COLO668 (cell line): ENCODE data around the gene CAP2.
"Not testable (repeated sequence)": the region's sequence is repeated elsewhere in the genome, so short reads cannot be mapped to it uniquely, and the experiment has no call there.

Experiments
- DNase-seq: peaks from one replicate; lab custom pipeline; 2025; ENCODE audit not compliant: unreplicated experiment; lab: John Stamatoyannopoulos, UW

The CAP2 gene

GRCh38 chr6:17439243-17439993 lies 46.0 kb downstream of the CAP2 start:
- DNase-seq, result no peak

- DNase-seq, result not testable (repeated sequence)
Measured at GRCh38 chr6:17440811-17441210, 47.4 kb downstream of the CAP2 start.

- DNase-seq, result no peak
Measured at GRCh38 chr6:17442196-17442595, 48.8 kb downstream of the CAP2 start.

GRCh38 chr6:17446713-17447112 lies 53.3 kb downstream of the CAP2 start:
- peak; percentile 14 for DNase-seq

DNA sequence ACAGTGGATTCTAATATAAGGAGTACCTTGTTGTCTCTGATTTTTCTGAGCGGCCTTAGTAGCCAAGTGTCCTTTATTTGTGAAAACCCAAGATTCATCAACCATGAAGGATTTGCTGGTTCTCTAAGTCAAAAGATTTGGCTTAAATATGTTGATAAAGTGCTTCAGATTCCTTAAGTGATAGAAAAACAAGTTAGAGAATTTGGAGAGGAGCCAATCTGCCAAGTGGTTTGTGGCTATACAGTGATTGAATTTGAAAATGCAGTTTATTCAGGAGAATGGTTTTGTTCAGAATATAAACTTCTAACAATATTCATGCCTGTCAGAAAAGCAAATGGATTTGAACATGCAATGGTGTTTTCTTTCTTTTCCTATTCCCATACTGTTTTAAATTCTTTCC lies 54.8 kb downstream of the CAP2 start:
- no peak for DNase-seq

DNA sequence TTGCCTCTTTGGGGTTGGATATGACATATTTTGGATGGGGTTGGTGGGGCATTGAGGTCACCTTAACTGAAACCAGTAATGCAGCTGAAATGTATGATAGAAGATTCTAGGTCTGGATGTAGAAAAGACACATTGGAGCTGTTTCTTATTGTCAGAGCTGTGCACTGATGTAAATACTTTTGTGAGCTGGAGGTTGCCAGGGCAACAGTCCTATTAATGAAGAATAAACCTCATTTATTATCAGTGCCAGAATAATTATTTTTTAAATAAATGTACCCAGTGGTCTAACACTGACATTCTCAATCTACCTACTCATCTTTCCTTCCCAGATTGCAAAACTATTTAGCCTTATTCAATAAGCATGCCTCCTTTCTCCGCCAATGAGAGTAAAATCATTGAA lies 57.0 kb downstream of the CAP2 start:
- no peak for DNase-seq

DNA sequence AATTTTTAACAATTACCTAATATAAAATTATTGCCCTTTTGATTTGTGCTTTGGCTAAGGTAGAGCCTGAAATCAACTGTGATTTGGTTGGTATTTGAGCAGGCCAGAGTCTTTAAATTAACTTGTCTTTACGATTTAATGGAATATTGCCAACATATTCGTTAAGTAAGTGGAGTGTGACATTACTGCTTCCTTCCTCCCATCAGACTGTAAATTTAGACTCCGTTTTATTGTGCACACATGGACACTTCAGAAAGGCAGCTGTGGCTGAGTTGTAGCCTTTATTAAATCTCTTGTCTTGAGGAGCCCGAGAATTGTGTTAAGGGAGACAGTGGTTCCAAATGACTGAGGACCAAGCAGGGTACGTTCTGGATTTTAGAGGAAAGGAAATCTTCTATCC lies 57.4 kb downstream of the CAP2 start:
- DNase-seq, result no peak

- no peak for DNase-seq
Measured at GRCh38 chr6:17452096-17452495, 58.7 kb downstream of the CAP2 start.

GRCh38 chr6:17454316-17455005 lies 61.1 kb downstream of the CAP2 start:
- no peak for DNase-seq

DNA sequence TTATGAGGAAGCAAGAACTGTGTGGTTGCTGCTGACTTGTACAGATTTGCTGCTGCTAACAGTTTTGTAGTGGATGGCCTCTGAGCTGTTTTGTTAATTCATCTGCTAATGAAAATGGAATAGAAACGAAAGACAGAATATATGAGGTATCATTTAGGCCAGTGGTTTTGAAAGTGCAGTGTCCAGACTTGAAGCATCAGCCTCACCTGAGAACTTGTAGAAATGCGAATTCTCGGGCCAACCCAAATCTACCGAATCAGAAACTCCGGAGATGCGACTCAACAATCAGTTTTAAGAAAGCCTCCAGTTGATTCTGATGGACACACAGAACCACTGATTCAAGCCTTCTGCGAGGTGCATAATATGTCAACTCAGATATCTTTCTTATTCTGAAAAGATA lies 62.5 kb downstream of the CAP2 start:
- DNase-seq, result no peak

DNA sequence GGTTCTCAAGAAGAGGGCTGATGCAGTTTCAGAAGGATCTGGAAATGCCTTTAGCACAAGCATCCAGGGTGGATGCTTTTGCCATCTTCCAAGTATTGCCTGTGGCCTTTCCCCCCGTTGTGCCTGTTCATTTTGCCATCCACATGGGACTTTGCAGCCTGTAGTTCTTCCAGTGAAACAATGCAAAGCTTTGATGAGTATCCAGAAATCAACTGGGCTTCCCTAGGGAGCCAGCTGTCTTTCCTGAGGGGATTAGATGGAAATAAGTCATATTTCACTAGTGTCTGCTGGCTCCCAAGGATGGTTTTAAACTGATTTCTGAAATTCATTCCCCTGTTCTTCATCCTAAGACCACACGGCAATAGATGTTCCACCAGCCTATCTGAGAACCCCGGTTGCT lies 63.3 kb downstream of the CAP2 start:
- DNase-seq, result no peak

DNA sequence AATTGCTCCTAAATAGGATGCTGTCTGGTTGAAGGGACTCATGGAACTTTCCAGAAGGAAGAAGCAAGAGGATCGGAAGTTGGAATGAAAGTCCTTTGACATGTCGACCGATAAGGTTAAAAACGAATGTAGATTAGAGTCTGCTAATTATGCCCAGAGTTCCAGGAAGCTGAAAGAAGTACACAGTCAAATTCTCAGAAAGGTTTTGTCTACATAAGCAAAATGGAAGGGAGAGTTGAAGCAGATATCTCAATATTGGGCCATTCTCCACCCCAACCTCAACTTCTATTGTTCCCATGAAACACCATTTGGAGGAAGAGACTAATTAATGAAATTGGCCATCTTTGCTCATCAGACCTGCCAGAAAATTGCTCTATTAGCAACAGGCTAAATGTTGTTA lies 64.0 kb downstream of the CAP2 start:
- no peak for DNase-seq

GRCh38 chr6:17457956-17458355 lies 64.6 kb downstream of the CAP2 start:
- DNase-seq, result no peak

DNA sequence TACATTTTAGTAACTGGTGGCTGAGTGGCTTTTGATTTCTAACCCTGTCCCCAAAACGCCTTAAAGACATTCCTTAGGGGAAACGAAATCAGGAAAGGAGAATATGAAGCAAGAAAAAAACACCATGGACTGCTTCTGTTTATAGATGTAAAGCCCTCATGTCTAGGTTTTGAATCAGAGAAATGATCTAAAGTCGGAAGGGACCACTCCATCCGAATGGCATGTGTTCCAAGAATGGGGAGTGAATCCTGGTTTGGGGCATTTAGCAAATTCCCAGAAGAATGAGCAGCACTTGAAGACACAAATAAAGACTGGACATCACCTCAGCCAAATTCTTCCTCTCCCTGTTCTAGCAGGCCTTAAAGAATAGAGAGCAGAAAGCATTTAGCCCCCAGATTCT lies 65.6 kb downstream of the CAP2 start:
- no peak for DNase-seq

DNA sequence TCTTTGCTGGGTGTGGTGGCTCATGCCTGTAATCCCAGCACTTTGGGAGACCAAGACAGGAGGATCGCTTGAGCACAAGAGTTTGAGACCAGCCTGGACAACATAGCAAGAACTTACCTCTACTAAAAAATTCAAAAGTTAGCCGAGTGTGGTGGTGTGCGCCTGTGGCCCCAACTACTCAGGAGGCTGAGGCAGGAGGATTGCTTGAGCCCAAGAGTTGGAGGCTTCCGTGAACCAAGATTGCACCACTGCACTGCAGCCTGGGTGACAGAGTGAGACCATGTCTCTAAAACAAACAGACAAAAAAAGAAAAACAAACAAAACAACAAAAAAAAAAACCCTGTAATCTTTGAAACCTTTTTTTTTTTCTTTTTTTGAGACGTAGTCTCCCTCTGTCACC lies 67.5 kb downstream of the CAP2 start:
- DNase-seq, result no peak

DNA sequence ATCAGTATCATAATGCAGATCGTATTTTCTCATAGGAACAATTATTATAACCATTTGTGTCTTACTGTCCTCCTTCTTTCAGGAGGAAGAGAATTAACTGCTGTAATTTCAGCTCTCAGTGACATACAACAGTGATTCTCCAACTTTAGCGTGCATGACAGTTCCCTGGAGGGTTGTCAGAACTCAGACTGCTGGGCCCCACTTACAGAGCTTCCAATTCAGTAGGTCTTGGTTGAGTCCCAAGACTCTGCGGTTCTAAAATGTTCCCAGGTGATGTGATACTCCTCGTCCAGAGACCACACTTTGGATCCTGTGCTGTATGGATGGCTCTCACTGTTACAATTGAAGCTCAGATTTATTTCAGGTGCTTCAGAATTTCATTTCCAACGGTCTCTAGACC lies 72.8 kb downstream of the CAP2 start:
- no peak for DNase-seq

- no peak for DNase-seq
Measured at GRCh38 chr6:17466707-17467106, 73.3 kb downstream of the CAP2 start.

GRCh38 chr6:17469006-17469832 lies 75.8 kb downstream of the CAP2 start:
- DNase-seq, result no peak

DNA sequence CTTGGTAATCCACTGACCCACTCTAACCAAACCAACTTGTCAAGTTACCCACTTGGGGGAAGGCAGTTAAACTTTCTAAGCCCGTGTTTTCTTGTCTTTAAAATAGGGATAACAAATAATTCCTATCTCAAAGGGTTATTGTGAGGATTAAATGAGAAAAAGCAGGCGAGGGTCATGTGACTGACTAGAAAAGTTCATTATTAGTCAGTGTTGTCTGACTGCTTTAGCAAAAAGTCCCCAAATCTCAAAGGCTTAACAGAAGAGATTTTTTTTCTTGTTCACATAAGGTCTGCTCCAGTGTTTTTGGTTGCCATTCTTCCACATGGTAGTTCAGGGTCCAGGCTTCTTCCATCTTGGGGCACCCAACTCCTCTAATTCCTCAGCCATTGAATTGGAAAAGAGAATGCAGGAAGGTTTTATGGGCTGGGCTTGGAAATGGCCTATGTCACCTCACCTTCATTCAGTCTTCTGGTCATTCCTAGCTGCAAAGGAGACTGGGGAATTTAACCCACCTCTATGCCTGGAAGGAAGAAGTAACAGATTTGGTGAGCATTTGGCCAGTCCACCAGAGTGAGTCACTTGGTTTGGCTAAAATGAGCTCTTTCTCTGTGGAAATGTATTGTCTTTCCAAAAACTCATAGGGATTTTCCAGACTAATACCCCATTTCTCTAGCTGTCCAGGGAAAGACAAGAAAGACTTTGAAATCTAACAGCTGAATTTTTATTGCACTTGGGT lies 77.0 kb downstream of the CAP2 start:
- no peak for DNase-seq

GRCh38 chr6:17470938-17471327 lies 77.5 kb downstream of the CAP2 start:
- DNase-seq, result no peak

DNA sequence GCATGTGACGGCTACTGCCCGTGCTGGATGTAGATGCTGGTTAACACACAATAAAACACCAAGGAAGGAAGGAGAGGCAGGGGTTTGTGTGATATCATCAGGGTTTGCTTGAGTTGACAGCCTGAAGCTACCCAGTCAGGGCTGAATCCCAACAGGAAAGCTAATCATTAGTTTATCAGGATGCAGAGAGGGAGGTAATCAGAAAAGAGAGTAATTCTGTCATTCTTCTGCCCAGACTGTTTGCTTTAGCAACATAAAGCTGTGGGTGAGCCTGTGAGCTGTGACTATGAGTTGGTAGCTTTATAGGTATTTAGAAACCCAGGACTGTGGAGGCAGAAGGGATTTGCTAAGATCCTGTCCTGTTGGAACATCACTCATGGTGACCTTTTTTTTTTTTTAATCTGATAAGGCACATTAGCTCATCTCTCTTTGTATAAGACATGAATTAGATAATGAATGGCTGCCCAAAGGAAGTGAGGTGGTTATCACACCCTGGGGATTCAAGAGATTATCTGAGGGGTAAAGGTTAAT lies 79.3 kb downstream of the CAP2 start:
- peak; percentile 35 for DNase-seq
